ENCODE measurements around the gene ALPI.

DNA sequence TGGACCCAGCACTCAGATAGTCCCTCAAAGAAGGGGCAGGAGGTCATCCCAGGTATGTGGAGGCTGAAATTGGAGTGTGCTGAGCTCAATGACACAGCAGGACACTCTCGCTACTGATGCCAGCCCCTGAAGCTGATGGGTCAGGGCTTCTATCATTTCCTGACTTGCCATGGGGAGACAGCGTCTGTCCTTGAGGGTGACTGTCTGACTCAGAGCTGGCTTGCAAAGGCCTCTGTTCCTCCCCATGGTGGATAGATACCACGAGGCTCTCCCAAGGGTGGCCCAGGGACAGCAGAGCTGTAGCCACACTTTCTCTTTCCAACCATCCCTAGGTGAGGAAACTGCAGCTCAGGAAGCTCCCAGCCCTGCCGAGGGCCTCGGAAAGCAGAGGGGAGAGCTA, 38.5 kb upstream of the ALPI start:
- TF ChIP-seq, protein P1, sequence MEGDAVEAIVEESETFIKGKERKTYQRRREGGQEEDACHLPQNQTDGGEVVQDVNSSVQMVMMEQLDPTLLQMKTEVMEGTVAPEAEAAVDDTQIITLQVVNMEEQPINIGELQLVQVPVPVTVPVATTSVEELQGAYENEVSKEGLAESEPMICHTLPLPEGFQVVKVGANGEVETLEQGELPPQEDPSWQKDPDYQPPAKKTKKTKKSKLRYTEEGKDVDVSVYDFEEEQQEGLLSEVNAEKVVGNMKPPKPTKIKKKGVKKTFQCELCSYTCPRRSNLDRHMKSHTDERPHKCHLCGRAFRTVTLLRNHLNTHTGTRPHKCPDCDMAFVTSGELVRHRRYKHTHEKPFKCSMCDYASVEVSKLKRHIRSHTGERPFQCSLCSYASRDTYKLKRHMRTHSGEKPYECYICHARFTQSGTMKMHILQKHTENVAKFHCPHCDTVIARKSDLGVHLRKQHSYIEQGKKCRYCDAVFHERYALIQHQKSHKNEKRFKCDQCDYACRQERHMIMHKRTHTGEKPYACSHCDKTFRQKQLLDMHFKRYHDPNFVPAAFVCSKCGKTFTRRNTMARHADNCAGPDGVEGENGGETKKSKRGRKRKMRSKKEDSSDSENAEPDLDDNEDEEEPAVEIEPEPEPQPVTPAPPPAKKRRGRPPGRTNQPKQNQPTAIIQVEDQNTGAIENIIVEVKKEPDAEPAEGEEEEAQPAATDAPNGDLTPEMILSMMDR (IDR thresholded peaks at IDR 0.05 in 8 of 11, conservative IDR thresholded peaks at IDR 0.05 in 3 of 11): no peak
- no peak for TF ChIP-seq POLR2A (IDR thresholded peaks at IDR 0.05)
